NB4 (cell line): Measurements from ENCODE around the gene GID8.

Experiments
- CTCF ChIP-seq: IDR thresholded peaks from one replicate; pipeline ENCODE4 v1.5.1; 2012; ENCODE audit warnings: low read depth, low read length
- MYC ChIP-seq: IDR thresholded peaks from 2 replicates; pipeline ENCODE4 v1.6.1; 2011; ENCODE audit warnings: low read depth, low read length
- POLR2A ChIP-seq: IDR thresholded peaks from 2 replicates; pipeline ENCODE4 v1.6.1; 2011; ENCODE audit warnings: mild to moderate bottlenecking; ENCODE audit not compliant: insufficient read length; ENCODE audit errors: extremely low read depth

GRCh38 chr20:62893700-62894099 lies 44.2 kb upstream of the GID8 start:
- TF ChIP-seq CTCF (peak; percentile 5), POLR2A (no peak), MYC (no peak)
